MM.1S (cell line): ENCODE data around the gene OR5K2.

ENCODE experiments used
- DNase-seq: peaks from one replicate; pipeline ENCODE4 v3.0.0-alpha.2; 2015
- H2AFZ ChIP-seq: fragments of 300-600 bp; sonication (generic); 2 replicates; pipeline ENCODE4 v1.6.0; 2016; ENCODE audit warnings: antibody characterized with exemption, low read length
- H3F3A ChIP-seq: fragments of 300-600 bp; sonication (generic); 2 replicates; pipeline ENCODE4 v1.6.1; 2016; ENCODE audit warnings: mild to moderate bottlenecking, antibody characterized with exemption, low read length, moderate library complexity, mixed read lengths; ENCODE audit not compliant: insufficient read depth
- H3K27ac ChIP-seq: fragments of 300-600 bp; sonication (generic); 2 replicates; pipeline ENCODE4 v1.5.1; 2016; ENCODE audit warnings: mild to moderate bottlenecking, low read length
- H3K27me3 ChIP-seq: fragments of 300-600 bp; sonication (generic); replicated peaks from 2 replicates; pipeline ENCODE4 v1.6.0; 2016; ENCODE audit warnings: low read length; ENCODE audit not compliant: insufficient read depth
- H3K36me3 ChIP-seq: fragments of 300-600 bp; sonication (generic); replicated peaks from 2 replicates; pipeline ENCODE4 v1.6.1; 2016; ENCODE audit warnings: mild to moderate bottlenecking, low read length, mixed read lengths; ENCODE audit not compliant: insufficient read depth
- H3K4me1 ChIP-seq: fragments of 300-600 bp; sonication (generic); 2 replicates; pipeline ENCODE4 v1.6.1; 2016; ENCODE audit warnings: low read length, mixed read lengths
- H3K4me2 ChIP-seq: fragments of 300-600 bp; sonication (generic); 2 replicates; pipeline ENCODE4 v1.6.0; 2016; ENCODE audit warnings: low read depth, low read length
- H3K4me3 ChIP-seq: fragments of 300-600 bp; sonication (generic); 2 replicates; pipeline ENCODE4 v1.5.1; 2016; ENCODE audit warnings: low read length, mixed read lengths
- H3K79me2 ChIP-seq: fragments of 300-600 bp; sonication (generic); 2 replicates; pipeline ENCODE4 v1.6.1; 2016; ENCODE audit warnings: mixed run types, low read length, mixed read lengths
- H3K9ac ChIP-seq: fragments of 300-600 bp; sonication (generic); 2 replicates; pipeline ENCODE4 v1.6.1; 2016; ENCODE audit warnings: low read length, mixed read lengths
- H3K9me2 ChIP-seq: fragments of 300-600 bp; sonication (generic); replicated peaks from 2 replicates; pipeline ENCODE4 v1.6.1; 2016; ENCODE audit warnings: mild to moderate bottlenecking, low read length, mixed read lengths; ENCODE audit not compliant: insufficient read depth
- H3K9me3 ChIP-seq: fragments of 300-600 bp; sonication (generic); replicated peaks from 2 replicates; pipeline ENCODE4 v1.6.1; 2016; ENCODE audit warnings: mild to moderate bottlenecking, low read length, mixed read lengths; ENCODE audit not compliant: insufficient read depth
- H4K20me1 ChIP-seq: fragments of 300-600 bp; sonication (generic); 2 replicates; pipeline ENCODE4 v1.6.1; 2016; ENCODE audit warnings: mild to moderate bottlenecking, low read length, moderate library complexity, mixed read lengths; ENCODE audit not compliant: insufficient read depth
- CTCF ChIP-seq: fragments of 300-600 bp; sonication (generic); IDR thresholded peaks from 2 replicates; pipeline ENCODE4 v1.5.1; 2016; ENCODE audit warnings: antibody characterized with exemption, low read length, mixed read lengths
- EZH2 ChIP-seq: fragments of 300-600 bp; sonication (generic); optimal IDR thresholded peaks from 2 replicates; pipeline ENCODE3; 2017; ENCODE audit warnings: low read depth, mild to moderate bottlenecking, antibody characterized with exemption, low read length, mixed read lengths
- EZH2phosphoT487 ChIP-seq: fragments of 300-600 bp; sonication (generic); IDR thresholded peaks from 2 replicates; pipeline ENCODE4 v1.6.1; 2018; ENCODE audit warnings: antibody characterized with exemption, low read length

Gene OR5K2

GRCh38 chr3:98528474-98529346 lies 31.2 kb downstream of the OR5K2 start:
- DNase-seq: no peak
- Histone ChIP-seq H3K27me3 (no peaks in the 10 kb centered on the region), H3K9ac (no peak overlapping the region), H3K4me3 (no peak overlapping the region), H3K79me2 (no peaks in the 10 kb centered on the region), H4K20me1 (no peaks in the 10 kb centered on the region), H3K36me3 (no peaks in the 10 kb centered on the region), H3K9me3 (no peaks in the 10 kb centered on the region), H3K4me1 (peaks cover 14% of the 10 kb centered on the region), H3K9me2 (no peaks in the 10 kb centered on the region), H3K4me2 (no peak overlapping the region), H2AFZ (no peak overlapping the region), H3K27ac (no peak overlapping the region), H3F3A (peaks cover 3% of the 10 kb centered on the region; the same call in 1 of the 2 replicates)
- TF ChIP-seq EZH2: no peak
- no peak for TF ChIP-seq EZH2phosphoT487
- TF ChIP-seq CTCF: no peak

GRCh38 chr3:98529856-98530459 lies 32.5 kb downstream of the OR5K2 start:
- Histone ChIP-seq H3K27ac (no peak overlapping the region), H2AFZ (no peak overlapping the region), H3K79me2 (no peaks in the 10 kb centered on the region), H3K36me3 (no peaks in the 10 kb centered on the region), H3K9me2 (no peaks in the 10 kb centered on the region), H3K4me1 (peaks cover 13% of the 10 kb centered on the region), H3K4me2 (no peak overlapping the region), H4K20me1 (no peaks in the 10 kb centered on the region), H3K9ac (no peak overlapping the region), H3K4me3 (no peak overlapping the region), H3K9me3 (no peaks in the 10 kb centered on the region), H3F3A (peaks cover 3% of the 10 kb centered on the region; the same call in 1 of the 2 replicates), H3K27me3 (no peaks in the 10 kb centered on the region)
- TF ChIP-seq EZH2: no peak
- no peak for TF ChIP-seq EZH2phosphoT487
- TF ChIP-seq CTCF: no peak
- DNase-seq: no peak

- Histone ChIP-seq H3K9ac (no peak overlapping the region), H3K4me2 (no peak overlapping the region), H3K27me3 (no peaks in the 10 kb centered on the region), H3K4me3 (no peak overlapping the region), H2AFZ (no peak overlapping the region), H3K36me3 (no peaks in the 10 kb centered on the region), H3K9me2 (no peaks in the 10 kb centered on the region), H3K4me1 (peaks cover 6% of the 10 kb centered on the region; the same call in 1 of the 2 replicates), H3K9me3 (no peaks in the 10 kb centered on the region), H3K79me2 (no peaks in the 10 kb centered on the region), H3F3A (peaks cover 2% of the 10 kb centered on the region; the same call in 1 of the 2 replicates), H4K20me1 (no peaks in the 10 kb centered on the region), H3K27ac (no peak overlapping the region)
- TF ChIP-seq EZH2phosphoT487: no peak
- no peak for TF ChIP-seq CTCF
- no peak for TF ChIP-seq EZH2
- DNase-seq: no peak
Observed at GRCh38 chr3:98530676-98531075, 33.2 kb downstream of the OR5K2 start.
